ENCODE results near the gene AACS.

The AACS gene

GRCh38 chr12:125134576-125134975 is 69.3 kb downstream of the AACS start:
- Histone ChIP-seq H3K27ac (replicated peaks) (no peak overlapping the region), H3K4me3 (replicated peaks; ENCODE audit: insufficient read depth, low read length) (no peak overlapping the region), H3K27me3 (ENCODE audit: insufficient read depth, poor library complexity, severe bottlenecking) (no peaks in the 10 kb centered on the region)
- no peak for DNase-seq (ENCODE audit: low read depth in 1 of 2, low spot score in 1 of 2)
- TF ChIP-seq POLR2AphosphoS5 (IDR thresholded peaks at IDR 0.05; ENCODE audit: low read depth): no peak
- TF ChIP-seq SPI1 (IDR thresholded peaks at IDR 0.05; ENCODE audit: borderline replicate concordance, low read depth): no peak
- TF ChIP-seq GABPA (IDR thresholded peaks at IDR 0.05; ENCODE audit: low read depth): no peak
- TF ChIP-seq REST (IDR thresholded peaks at IDR 0.05; ENCODE audit: insufficient replicate concordance, low read depth): no peak
- no peak for TF ChIP-seq CTCF (IDR thresholded peaks at IDR 0.05; ENCODE audit: insufficient read depth, low read length)

GRCh38 chr12:125135906-125136305 is 70.7 kb downstream of the AACS start:
- Histone ChIP-seq H3K27me3 (ENCODE audit: insufficient read depth, poor library complexity, severe bottlenecking) (no peaks in the 10 kb centered on the region), H3K27ac (replicated peaks) (no peak overlapping the region), H3K4me3 (replicated peaks; ENCODE audit: insufficient read depth, low read length) (no peak overlapping the region)
- TF ChIP-seq REST (IDR thresholded peaks at IDR 0.05; ENCODE audit: insufficient replicate concordance, low read depth) (no peak), CTCF (IDR thresholded peaks at IDR 0.05; ENCODE audit: insufficient read depth, low read length) (no peak), POLR2AphosphoS5 (IDR thresholded peaks at IDR 0.05; ENCODE audit: low read depth) (no peak), GABPA (IDR thresholded peaks at IDR 0.05; ENCODE audit: low read depth) (no peak), SPI1 (IDR thresholded peaks at IDR 0.05; ENCODE audit: borderline replicate concordance, low read depth) (no peak)
- no peak for DNase-seq (ENCODE audit: low read depth in 1 of 2, low spot score in 1 of 2)

GRCh38 chr12:125136702-125137101 is 71.5 kb downstream of the AACS start:
- TF ChIP-seq SPI1 (IDR thresholded peaks at IDR 0.05; ENCODE audit: borderline replicate concordance, low read depth): no peak
- no peak for TF ChIP-seq CTCF (IDR thresholded peaks at IDR 0.05; ENCODE audit: insufficient read depth, low read length)
- no peak for TF ChIP-seq REST (IDR thresholded peaks at IDR 0.05; ENCODE audit: insufficient replicate concordance, low read depth)
- no peak for TF ChIP-seq GABPA (IDR thresholded peaks at IDR 0.05; ENCODE audit: low read depth)
- no peak for TF ChIP-seq POLR2AphosphoS5 (IDR thresholded peaks at IDR 0.05; ENCODE audit: low read depth)
- no peak for DNase-seq (ENCODE audit: low read depth in 1 of 2, low spot score in 1 of 2)
- Histone ChIP-seq H3K27me3 (ENCODE audit: insufficient read depth, poor library complexity, severe bottlenecking) (no peaks in the 10 kb centered on the region), H3K4me3 (replicated peaks; ENCODE audit: insufficient read depth, low read length) (no peak overlapping the region), H3K27ac (replicated peaks) (no peak overlapping the region)

All from HL-60 (cell line).